GM12874 (cell line): ENCODE measurements around the gene PIGV.

Source experiments
- CTCF ChIP-seq: IDR thresholded peaks from 2 replicates; pipeline ENCODE4 v1.5.1; 2011; ENCODE audit warnings: low read depth, mild to moderate bottlenecking, control low read depth, low read length, moderate library complexity; ENCODE audit not compliant: insufficient read depth

PIGV gene

GRCh38 chr1:26799479-26800142, 11.9 kb downstream of the PIGV start:
- no peak for TF ChIP-seq CTCF

GRCh38 chr1:26810105-26810504, 22.4 kb downstream of the PIGV start:
- TF ChIP-seq CTCF = peak; percentile 81

DNA sequence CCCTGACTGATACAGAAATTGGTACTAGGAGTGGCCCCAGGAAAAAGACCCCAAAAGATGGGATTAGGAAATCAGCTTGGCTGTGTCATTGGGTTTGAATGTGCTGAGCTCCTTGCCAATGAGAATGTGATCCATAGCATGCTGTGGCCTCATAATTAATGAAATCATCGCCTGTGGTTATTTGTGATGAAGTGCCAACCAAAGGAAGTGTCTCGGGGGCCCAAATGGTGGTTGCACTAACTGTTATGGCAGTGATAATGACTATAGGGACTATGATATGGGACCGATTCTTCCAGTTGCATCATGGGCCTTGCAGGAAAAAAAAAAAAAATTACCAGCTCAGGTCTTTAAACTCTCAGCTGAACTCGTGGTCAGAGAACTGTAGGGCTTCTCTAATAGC, 23.3 kb downstream of the PIGV start:
- no peak for TF ChIP-seq CTCF

GRCh38 chr1:26811708-26812107, 24.0 kb downstream of the PIGV start:
- no peak for TF ChIP-seq CTCF

GRCh38 chr1:26814377-26814776, 26.6 kb downstream of the PIGV start:
- TF ChIP-seq CTCF = no peak

DNA sequence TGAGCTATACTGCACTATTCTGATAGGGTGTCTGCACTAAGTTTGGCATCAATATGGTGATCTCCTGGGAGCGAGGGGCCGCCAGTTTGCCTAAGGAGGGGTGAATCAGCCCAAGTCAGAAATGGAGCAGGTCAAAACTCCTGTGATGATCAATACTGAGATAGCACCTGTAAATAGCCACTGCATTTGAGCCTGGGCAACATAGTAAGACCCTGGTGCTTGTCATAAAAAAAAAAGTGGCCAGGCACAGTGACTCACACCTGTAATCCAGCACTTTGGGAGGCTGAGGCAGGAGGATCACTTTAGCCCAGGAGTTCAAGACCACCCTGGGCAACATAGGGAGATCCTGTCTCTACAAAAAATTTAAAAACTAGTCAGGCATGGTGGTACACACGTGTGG, 27.1 kb downstream of the PIGV start:
- TF ChIP-seq CTCF = no peak

GRCh38 chr1:26820784-26821269, 33.1 kb downstream of the PIGV start:
- peak; percentile 49 for TF ChIP-seq CTCF
